Body of pancreas (tissue), 4 donors: Measurements from ENCODE around the gene SORL1. TPM values are rescaled to one million over a fixed set of nuclear protein-coding genes. Genes with fewer than 3 reads are reported as not detected.

Experiments used
- ATAC-seq: fragments of 150-250 bp; one replicate; pipeline ENCODE4 v1.9.1; 2016
- DNase-seq, 4 donors: peaks; one replicate each; pipeline ENCODE4 v3.0.0-alpha.2; 2019
- H3K27ac ChIP-seq, 4 donors: fragments of 200-600 bp; sonication (generic); 1 replicate in 3 of 4; 2 replicates in 1 of 4; pipeline versions ENCODE4 v1.5.1 to v1.6.1; 2016 to 2019; ENCODE audit warnings: mild to moderate bottlenecking in 1 of 4, mixed read lengths in 1 of 4, moderate library complexity in 1 of 4
- H3K27me3 ChIP-seq, 2 donors: fragments of 200-600 bp; sonication (generic); one replicate each; pipeline ENCODE4 v1.6.0; 2016; ENCODE audit warnings: mild to moderate bottlenecking in 1 of 2
- H3K36me3 ChIP-seq, 2 donors: fragments of 200-600 bp; sonication (generic); replicated peaks in 1 of 2; 2 replicates each; pipeline ENCODE4 v1.5.1; 2016; ENCODE audit warnings: low read depth in 2 of 2; ENCODE audit not compliant: insufficient read depth in 1 of 2
- H3K4me1 ChIP-seq: fragments of 200-600 bp; sonication (generic); one replicate; pipeline ENCODE4 v1.6.0; 2016
- H3K4me3 ChIP-seq, 2 donors: fragments of 200-600 bp; sonication (generic); 1 replicate in 1 of 2; 2 replicates in 1 of 2; pipeline ENCODE4 v1.5.1; 2016 to 2019
- H3K9me3 ChIP-seq, 3 donors: fragments of 200-600 bp; sonication (generic); 1 replicate in 2 of 3; 2 replicates in 1 of 3; pipeline ENCODE4 v1.5.1; 2016
- CTCF ChIP-seq, 7 experiments: fragments of 450-650 bp in 4 of 7; fragments of 200-600 bp in 3 of 7; sonication (generic) in 3 of 7; IDR thresholded peaks; one replicate each; pipeline ENCODE4 v1.5.1; 2016 to 2019; ENCODE audit warnings: antibody characterized with exemption in 7 of 7
- POLR2A ChIP-seq, 3 donors: fragments of 450-650 bp; IDR thresholded peaks; one replicate each; pipeline ENCODE4 v1.6.1; 2016; ENCODE audit warnings: antibody characterized with exemption in 3 of 3, mild to moderate bottlenecking in 2 of 3
- WGBS, 2 donors: methylation state at CpG; one replicate each; pipeline ENCODE4 v1.1.5; 2017; 5-methylcytosine and 5-hydroxymethylcytosine counted together
- intact Hi-C: fragments of 100-400 bp; cut with DNase I; formaldehyde crosslinking; loops from one replicate; pipeline ENCODE4 v1.15.1; 2023
- total RNA-seq, 2 donors: library from RNA; depleted of rRNA; stranded (reverse); fragments of >200 nt; gene quantifications; one replicate each; pipeline ENCODE4 v1.1.0, GENCODE V29; 2016

SORL1 gene
- total RNA-seq, 2 donors from 2014 or later, result 25.1 to 26.5 TPM

- H3K9me3 ChIP-seq, result no peaks in the 10 kb centered on the region
- intact Hi-C loops, result no loop called here
- 75 to 80% methylated on average over 1 to 6 of the region's 6 CpGs for WGBS, 2 donors
- H3K4me3 ChIP-seq, result no peak overlapping the region
- no peak overlapping the region for H3K27ac ChIP-seq
- H3K27me3 ChIP-seq, result no peaks in the 10 kb centered on the region
- ATAC-seq (no peak), DNase-seq (no peak)
- H3K4me1 ChIP-seq, result no peaks in the 10 kb centered on the region
- H3K36me3 ChIP-seq, result no peaks in the 10 kb centered on the region
- TF ChIP-seq POLR2A (IDR thresholded peaks at IDR 0.05) (no peak), CTCF (IDR thresholded peaks at IDR 0.05) (no peak)
These were observed 35.1 kb downstream of the SORL1 start for GRCh38 chr11:121487191-121487590.

GRCh38 chr11:121488170-121488569, 36.1 kb downstream of the SORL1 start:
- no peak for ATAC-seq
- Histone ChIP-seq H3K4me3 (no peak overlapping the region), H3K4me1 (no peaks in the 10 kb centered on the region), H3K27me3 (no peaks in the 10 kb centered on the region), H3K36me3 (no peaks in the 10 kb centered on the region), H3K9me3 (no peaks in the 10 kb centered on the region), H3K27ac (no peak overlapping the region)
- DNase-seq, result no peak
- intact Hi-C loops, result no loop called here
- TF ChIP-seq POLR2A (IDR thresholded peaks at IDR 0.05), result no peak
- no peak for TF ChIP-seq CTCF (IDR thresholded peaks at IDR 0.05)
- WGBS, 2 donors, result 69 to 73% methylated on average over 2 of the region's 2 CpGs

- intact Hi-C loops, result no loop called here
- Histone ChIP-seq H3K4me3 (no peak overlapping the region), H3K9me3 (no peaks in the 10 kb centered on the region), H3K27me3 (no peaks in the 10 kb centered on the region), H3K36me3 (no peaks in the 10 kb centered on the region), H3K4me1 (no peaks in the 10 kb centered on the region), H3K27ac (no peak overlapping the region)
- 77 to 84% methylated on average over 6 of the region's 6 CpGs for WGBS, 2 donors
- DNase-seq, result no peak
- ATAC-seq, result no peak
- TF ChIP-seq POLR2A (IDR thresholded peaks at IDR 0.05) (no peak), CTCF (IDR thresholded peaks at IDR 0.05) (no peak)
These were observed 36.5 kb downstream of the SORL1 start for GRCh38 chr11:121488641-121489040.

- WGBS, 2 donors, result 74 to 100% methylated on average over 2 of the region's 2 CpGs
- Histone ChIP-seq H3K27ac (no peak overlapping the region), H3K27me3 (no peaks in the 10 kb centered on the region), H3K4me3 (no peak overlapping the region), H3K4me1 (no peaks in the 10 kb centered on the region), H3K9me3 (no peaks in the 10 kb centered on the region), H3K36me3 (no peaks in the 10 kb centered on the region)
- TF ChIP-seq CTCF (IDR thresholded peaks at IDR 0.05) (no peak), POLR2A (IDR thresholded peaks at IDR 0.05) (no peak)
- intact Hi-C loops, result no loop called here
- ATAC-seq (no peak), DNase-seq (no peak)
These were observed 37.7 kb downstream of the SORL1 start for GRCh38 chr11:121489823-121490222.

- no peaks in the 10 kb centered on the region for H3K4me1 ChIP-seq
- DNase-seq, result no peak
- no peak for TF ChIP-seq CTCF (IDR thresholded peaks at IDR 0.05)
- ATAC-seq, result no peak
- H3K36me3 ChIP-seq, result no peaks in the 10 kb centered on the region
- H3K27me3 ChIP-seq, result no peaks in the 10 kb centered on the region
- H3K27ac ChIP-seq, result no peak overlapping the region
- H3K9me3 ChIP-seq, result no peaks in the 10 kb centered on the region
- intact Hi-C loops, result no loop called here
- no peak overlapping the region for H3K4me3 ChIP-seq
- WGBS, 2 donors, result 68 to 75% methylated on average over 7 of the region's 7 CpGs
These were observed 42.4 kb downstream of the SORL1 start for GRCh38 chr11:121494355-121495099.
